HEK293T (cell line): Measurements from ENCODE around the gene CDH20.

Experiments
- CTCF ChIA-PET: fragments of 350-600 bp; formaldehyde crosslinking; extraction: SDS; loops from one replicate; lab custom pipeline; 2021; ENCODE audit warnings: antibody characterized with exemption, inconsistent platforms; lab: Yijun Ruan, JAX
- POLR2A ChIA-PET: fragments of 350-600 bp; formaldehyde crosslinking; extraction: SDS; loops from one replicate; lab custom pipeline; 2020; ENCODE audit warnings: antibody characterized with exemption, inconsistent platforms; lab: Yijun Ruan, JAX
- DNase-seq: peaks from one replicate; pipeline ENCODE4 v3.0.0; 2012; ENCODE audit warnings: mixed read lengths; ENCODE audit errors: extremely low spot score
- ARNT ChIP-seq: fragments of 450-650 bp; IDR thresholded peaks from 2 replicates; pipeline ENCODE4 v1.6.1; 2017; ENCODE audit warnings: mild to moderate bottlenecking
- BHLHE40 ChIP-seq: fragments of 450-650 bp; IDR thresholded peaks from 2 replicates; pipeline ENCODE4 v1.6.1; 2016; ENCODE audit warnings: mild to moderate bottlenecking, moderate library complexity, borderline replicate concordance
- CTBP1 ChIP-seq: fragments of 450-650 bp; IDR thresholded peaks from 2 replicates; pipeline ENCODE4 v1.6.1; 2016; ENCODE audit warnings: borderline replicate concordance
- ELF4 ChIP-seq: fragments of 450-650 bp; IDR thresholded peaks from 2 replicates; pipeline ENCODE4 v1.6.1; 2017; ENCODE audit warnings: antibody characterized with exemption
- FOXA1 ChIP-seq: fragments of 450-650 bp; IDR thresholded peaks from 2 replicates; pipeline ENCODE4 v1.6.1; 2016; ENCODE audit warnings: mild to moderate bottlenecking
- FOXK2 ChIP-seq: fragments of 450-650 bp; IDR thresholded peaks from 2 replicates; pipeline ENCODE4 v1.6.1; 2016; ENCODE audit warnings: mild to moderate bottlenecking
- FOXM1 ChIP-seq: fragments of 450-650 bp; IDR thresholded peaks from 2 replicates; pipeline ENCODE4 v1.6.1; 2017; ENCODE audit warnings: mild to moderate bottlenecking, borderline replicate concordance
- HDGF ChIP-seq: fragments of 450-650 bp; IDR thresholded peaks from 2 replicates; pipeline ENCODE4 v1.6.1; 2017; ENCODE audit warnings: antibody characterized with exemption, borderline replicate concordance
- L3MBTL2 ChIP-seq: fragments of 450-650 bp; conservative IDR thresholded peaks from 2 replicates; pipeline ENCODE4 v1.6.1; 2016; ENCODE audit warnings: mild to moderate bottlenecking
- LEF1 ChIP-seq: fragments of 450-650 bp; IDR thresholded peaks from 2 replicates; pipeline ENCODE4 v1.6.1; 2017; ENCODE audit warnings: mild to moderate bottlenecking, borderline replicate concordance
- NFRKB ChIP-seq: fragments of 450-650 bp; IDR thresholded peaks from 2 replicates; pipeline ENCODE4 v1.6.1; 2016; ENCODE audit warnings: mild to moderate bottlenecking, moderate library complexity
- PKNOX1 ChIP-seq: fragments of 450-650 bp; IDR thresholded peaks from 2 replicates; pipeline ENCODE4 v1.6.1; 2016
- SP1 ChIP-seq: fragments of 450-650 bp; IDR thresholded peaks from 2 replicates; pipeline ENCODE4 v1.6.1; 2017
- SUZ12 ChIP-seq: fragments of 450-650 bp; IDR thresholded peaks from 2 replicates; pipeline ENCODE4 v1.6.1; 2016; ENCODE audit warnings: mild to moderate bottlenecking
- TARDBP ChIP-seq: fragments of 450-650 bp; IDR thresholded peaks from 2 replicates; pipeline ENCODE4 v1.6.1; 2016
- ZNF384 ChIP-seq: fragments of 450-650 bp; IDR thresholded peaks from 2 replicates; pipeline ENCODE4 v1.6.1; 2016

The CDH20 gene

GRCh38 chr18:61326407-61326806, 6.8 kb upstream of the CDH20 start:
- TF ChIP-seq CTBP1 (no peak), BHLHE40 (no peak), NFRKB (no peak), ZNF384 (no peak), SP1 (no peak), ARNT (no peak), FOXA1 (no peak), FOXM1 (no peak), PKNOX1 (no peak), HDGF (no peak), LEF1 (no peak), SUZ12 (no peak), ELF4 (no peak)

GRCh38 chr18:61329398-61329797, 3.8 kb upstream of the CDH20 start:
- TF ChIP-seq NFRKB (no peak), L3MBTL2 (no peak), ELF4 (no peak), FOXK2 (no peak), BHLHE40 (no peak), SP1 (no peak)
- DNase-seq = no peak
- CTCF ChIA-PET = no interaction called here
- POLR2A ChIA-PET = no interaction called here

More at GRCh38 chr18:61326407-61326806, 6.8 kb upstream of the CDH20 start:
- DNase-seq = no peak
- CTCF ChIA-PET = interaction anchor here (0.9 kb wide), 1 partner anchor 176 kb away, joined by 3 read pairs; no protein-coding TSS in a partner anchor
- POLR2A ChIA-PET = no interaction called here

- POLR2A ChIA-PET = no interaction called here
- CTCF ChIA-PET = interaction anchor here (1.8 kb wide), 1 partner anchor 9 kb away, joined by 4 read pairs; no protein-coding TSS in a partner anchor
- no peak for DNase-seq
Measured at GRCh38 chr18:61331051-61331450, 2.2 kb upstream of the CDH20 start.

GRCh38 chr18:61333746-61334490, 688 bp downstream of the CDH20 start:
- no peak for DNase-seq
- CTCF ChIA-PET = interaction anchor here (1.0 kb wide), 1 partner anchor 11 kb away, joined by 3 read pairs; no protein-coding TSS in a partner anchor
- POLR2A ChIA-PET = no interaction called here
- no peak for TF ChIP-seq SUZ12
- TF ChIP-seq BHLHE40 = no peak
- no peak for TF ChIP-seq FOXM1
- no peak for TF ChIP-seq FOXK2
- TF ChIP-seq ELF4 = no peak
- TF ChIP-seq FOXA1 = no peak
- no peak for TF ChIP-seq L3MBTL2
- no peak for TF ChIP-seq ZNF384
- TF ChIP-seq TARDBP = no peak
- no peak for TF ChIP-seq ARNT

More at GRCh38 chr18:61331051-61331450, 2.2 kb upstream of the CDH20 start:
- TF ChIP-seq L3MBTL2 (no peak), ELF4 (no peak), CTBP1 (no peak), SUZ12 (no peak)

- POLR2A ChIA-PET = no interaction called here
- DNase-seq = no peak
- CTCF ChIA-PET = interaction anchor here (1.0 kb wide), 1 partner anchor 12 kb away, joined by 3 read pairs; no protein-coding TSS in a partner anchor
- TF ChIP-seq HDGF (no peak), TARDBP (no peak), SUZ12 (no peak), SP1 (no peak), FOXM1 (no peak), PKNOX1 (no peak), NFRKB (no peak), FOXA1 (no peak), LEF1 (no peak), ELF4 (no peak), ZNF384 (no peak), FOXK2 (no peak), BHLHE40 (no peak), L3MBTL2 (no peak), ARNT (no peak)
Measured at GRCh38 chr18:61334491-61334850, 1.2 kb downstream of the CDH20 start.

- no peak for DNase-seq
- TF ChIP-seq ELF4 = no peak
- TF ChIP-seq ARNT = no peak
- TF ChIP-seq TARDBP = no peak
- TF ChIP-seq BHLHE40 = no peak
- no peak for TF ChIP-seq NFRKB
- TF ChIP-seq SUZ12 = no peak
- no peak for TF ChIP-seq CTBP1
- TF ChIP-seq LEF1 = no peak
- no peak for TF ChIP-seq SP1
- POLR2A ChIA-PET = no interaction called here
- CTCF ChIA-PET = interaction anchor here (1.0 kb wide), 1 partner anchor 13 kb away, joined by 3 read pairs; no protein-coding TSS in a partner anchor
Measured at GRCh38 chr18:61334951-61335683, 1.9 kb downstream of the CDH20 start.
